SKM-1 treated with dmso at 0.1 percent for 144 hours (cell line): ENCODE results near the gene POLG.
"Not testable (repeated sequence)": the region's sequence is repeated elsewhere in the genome, so short reads cannot be mapped to it uniquely, and the experiment has no call there.

Experiments used
- DNase-seq: peaks from one replicate; lab custom pipeline; 2025; ENCODE audit not compliant: unreplicated experiment; lab: John Stamatoyannopoulos, UW

Gene POLG

GRCh38 chr15:89283201-89283600, 51.4 kb downstream of the POLG start:
- DNase-seq: no peak

- no peak for DNase-seq
Observed at GRCh38 chr15:89282631-89283030, 52.0 kb downstream of the POLG start.

- no peak for DNase-seq
Observed at GRCh38 chr15:89278307-89278706, 56.3 kb downstream of the POLG start.

GRCh38 chr15:89277281-89277680, 57.3 kb downstream of the POLG start:
- DNase-seq: not testable (repeated sequence)
